Natural killer cell treated with Interleukin-12 subunit alpha and Interleukin-12 subunit beta and Interleukin-15 and Interleukin-18, amount 100 ng/mL, for 72 hours (primary cell): ENCODE results near the gene NUMBL. TPM values are rescaled to one million over a fixed set of nuclear protein-coding genes. Genes with fewer than 3 reads are reported as not detected.

Source experiments
- ATAC-seq, 2 donors: fragments of 150-1000 bp; cut with Tn5 transposase in 1 of 2; sonication (Bioruptor Pico), chemical (Tn5 transposase) in 1 of 2; 2 replicates each; pipeline ENCODE4 v1.10.0; 2021
- DNase-seq: peaks from one replicate; pipeline ENCODE4 v3.0.0; 2022; ENCODE audit warnings: low spot score
- H3K27ac Mint-ChIP-seq, 2 donors: 1 replicate in 1 of 2; 2 replicates in 1 of 2; pipeline ENCODE4 v1.8.0; 2022; ENCODE audit warnings: mixed read lengths in 2 of 2, mild to moderate bottlenecking in 1 of 2, moderate library complexity in 1 of 2
- H3K27me3 Mint-ChIP-seq, 2 donors: 1 replicate in 1 of 2; 2 replicates in 1 of 2; pipeline ENCODE4 v1.8.0; 2022; ENCODE audit warnings: mixed read lengths in 2 of 2
- H3K36me3 Mint-ChIP-seq: one replicate; pipeline ENCODE4 v1.8.0; 2022; ENCODE audit warnings: mixed read lengths
- H3K4me1 Mint-ChIP-seq, 2 donors: 1 replicate in 1 of 2; 2 replicates in 1 of 2; pipeline ENCODE4 v1.8.0; 2022; ENCODE audit warnings: low read depth in 2 of 2, mixed read lengths in 2 of 2, mild to moderate bottlenecking in 1 of 2
- H3K4me3 Mint-ChIP-seq: one replicate; pipeline ENCODE4 v1.8.0; 2022; ENCODE audit warnings: mixed read lengths
- H3K9me3 Mint-ChIP-seq: 2 replicates; pipeline ENCODE4 v1.8.0; 2022; ENCODE audit warnings: mixed read lengths
- total RNA-seq, 2 donors: library from RNA; stranded (reverse); gene quantifications; one replicate each; pipeline ENCODE4 v1.2.3, GENCODE V29; 2022

The NUMBL gene
- total RNA-seq, 2 donors from 2014 or later: 6.6 to 13.9 TPM

DNA sequence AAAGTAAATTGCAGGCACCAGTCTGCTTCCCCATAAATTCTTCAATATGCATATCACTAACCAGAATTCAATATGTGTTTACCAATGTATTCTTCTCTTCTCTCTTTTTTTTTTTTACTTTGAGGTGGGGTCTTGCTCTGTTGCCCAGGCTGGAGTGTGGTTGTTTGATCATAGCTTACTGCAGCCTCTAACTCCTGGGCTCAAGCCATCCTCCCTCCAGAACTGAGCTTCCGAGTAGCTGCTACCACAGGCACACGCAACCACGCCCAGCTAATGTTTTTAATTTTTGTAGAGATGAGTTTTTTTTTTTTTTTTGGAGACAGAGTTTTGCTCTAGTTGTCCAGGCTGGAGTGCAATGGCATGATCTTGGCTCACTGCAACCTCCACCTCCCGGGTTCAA, 72.5 kb downstream of the NUMBL start:
- Mint-ChIP-seq H3K4me3 (no peak overlapping the region), H3K9me3 (no peaks in the 10 kb centered on the region), H3K36me3 (peaks cover 6% of the 10 kb centered on the region), H3K27me3 (no peaks in the 10 kb centered on the region), H3K4me1 (peaks cover 18 to 30% of the 10 kb centered on the region in 2 donors), H3K27ac (no peak overlapping the region)
- DNase-seq (no peak), ATAC-seq (no peak)

DNA sequence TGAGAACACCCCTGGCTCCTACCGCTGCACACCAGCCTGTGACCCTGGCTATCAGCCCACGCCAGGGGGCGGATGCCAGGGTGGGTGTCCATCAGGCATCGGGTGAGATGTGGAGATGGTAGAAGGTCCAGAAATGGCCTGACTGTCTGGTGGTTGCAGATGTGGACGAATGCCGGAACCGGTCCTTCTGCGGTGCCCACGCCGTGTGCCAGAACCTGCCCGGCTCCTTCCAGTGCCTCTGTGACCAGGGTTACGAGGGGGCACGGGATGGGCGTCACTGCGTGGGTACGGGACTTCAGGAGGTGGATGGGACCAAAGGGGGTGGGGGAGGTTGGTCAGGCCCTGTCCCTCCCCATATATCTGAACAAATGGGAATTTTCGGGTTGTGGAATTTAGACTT, 73.5 kb downstream of the NUMBL start:
- Mint-ChIP-seq H3K4me1 (peaks cover 25 to 38% of the 10 kb centered on the region in 2 donors), H3K4me3 (no peak overlapping the region), H3K36me3 (peaks cover 6% of the 10 kb centered on the region), H3K9me3 (no peaks in the 10 kb centered on the region), H3K27ac (no peak overlapping the region), H3K27me3 (no peaks in the 10 kb centered on the region)
- ATAC-seq (no peak), DNase-seq (no peak)

DNA sequence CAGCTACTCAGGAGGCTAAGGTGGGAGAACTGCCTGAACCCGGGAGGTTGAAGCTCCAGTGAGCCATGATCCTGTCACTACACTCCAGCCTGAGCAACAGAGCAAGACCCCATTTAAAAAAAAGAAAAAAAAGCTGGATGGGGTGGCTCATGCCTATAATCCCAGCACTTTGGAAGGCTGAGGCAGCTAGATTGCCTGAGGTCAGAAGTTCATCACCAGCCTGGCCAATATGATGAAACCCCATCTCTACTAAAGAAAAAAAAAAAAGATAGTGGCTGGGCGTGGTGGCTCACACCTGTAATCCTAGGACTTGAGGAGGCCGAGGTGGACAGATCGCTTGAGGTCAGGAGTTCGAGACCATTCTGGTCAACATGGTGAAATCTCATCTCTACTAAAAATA, 74.3 kb downstream of the NUMBL start:
- peaks cover 25 to 36% of the 10 kb centered on the region in 2 donors for H3K4me1 Mint-ChIP-seq
- no peaks in the 10 kb centered on the region for H3K27me3 Mint-ChIP-seq
- no peaks in the 10 kb centered on the region for H3K9me3 Mint-ChIP-seq
- H3K27ac Mint-ChIP-seq: no peak overlapping the region
- H3K36me3 Mint-ChIP-seq: peaks cover 6% of the 10 kb centered on the region
- DNase-seq (no peak), ATAC-seq (no peak)
- no peak overlapping the region for H3K4me3 Mint-ChIP-seq

Other genes with a start within 250 kb of the NUMBL start
- 10 to 100 TPM; 12.8 to 13.2 TPM for gene SERTAD3, start 246.3 kb downstream of the NUMBL start, total RNA-seq
- 1 to 10 TPM; 4.6 to 5.3 TPM for gene BLVRB, start 224.9 kb downstream of the NUMBL start, total RNA-seq
- not detected for gene SPTBN4, start 223.7 kb downstream of the NUMBL start, total RNA-seq
- gene SHKBP1, start 113.8 kb downstream of the NUMBL start, total RNA-seq: 100 to 1,000 TPM; 131 to 149 TPM
- gene LTBP4, start 89.3 kb downstream of the NUMBL start, total RNA-seq: 10 to 100 TPM; 28.1 to 59.0 TPM
- gene COQ8B, start 26.2 kb upstream of the NUMBL start, total RNA-seq: 10 to 100 TPM; 28.7 to 41.7 TPM
- gene ITPKC, start 26.5 kb upstream of the NUMBL start, total RNA-seq: 10 to 100 TPM in 1 of 2 donors, 1 to 10 TPM in 1; 9.0 to 10.3 TPM
- 10 to 100 TPM; 10.9 to 16.6 TPM for gene ACTMAP, start 59.8 kb upstream of the NUMBL start, total RNA-seq
- gene SNRPA, start 60.6 kb upstream of the NUMBL start, total RNA-seq: 100 to 1,000 TPM in 1 of 2 donors, 10 to 100 TPM in 1; 95.5 to 191 TPM
- 1 to 10 TPM; 1.1 to 2.4 TPM for gene MIA, start 84.9 kb upstream of the NUMBL start, total RNA-seq
- gene RAB4B, start 87.6 kb upstream of the NUMBL start, total RNA-seq: 100 to 1,000 TPM in 1 of 2 donors, 10 to 100 TPM in 1; 83.3 to 128 TPM
- 100 to 1,000 TPM; 119 to 136 TPM for gene EGLN2, start 108.5 kb upstream of the NUMBL start, total RNA-seq
- not detected for gene CYP2A6, start 159.8 kb upstream of the NUMBL start, total RNA-seq
- not detected for gene CYP2A7, start 191.6 kb upstream of the NUMBL start, total RNA-seq